HG02588 (cell line): ENCODE results near the gene GAS7.

Experiments used
- ATAC-seq: cut with Tn5 transposase; IDR thresholded peaks from one replicate; pipeline ENCODE4 v1.9.1; 2021; ENCODE audit warnings: mild to moderate bottlenecking, moderate library complexity; ENCODE audit not compliant: unreplicated experiment

GAS7 gene

DNA sequence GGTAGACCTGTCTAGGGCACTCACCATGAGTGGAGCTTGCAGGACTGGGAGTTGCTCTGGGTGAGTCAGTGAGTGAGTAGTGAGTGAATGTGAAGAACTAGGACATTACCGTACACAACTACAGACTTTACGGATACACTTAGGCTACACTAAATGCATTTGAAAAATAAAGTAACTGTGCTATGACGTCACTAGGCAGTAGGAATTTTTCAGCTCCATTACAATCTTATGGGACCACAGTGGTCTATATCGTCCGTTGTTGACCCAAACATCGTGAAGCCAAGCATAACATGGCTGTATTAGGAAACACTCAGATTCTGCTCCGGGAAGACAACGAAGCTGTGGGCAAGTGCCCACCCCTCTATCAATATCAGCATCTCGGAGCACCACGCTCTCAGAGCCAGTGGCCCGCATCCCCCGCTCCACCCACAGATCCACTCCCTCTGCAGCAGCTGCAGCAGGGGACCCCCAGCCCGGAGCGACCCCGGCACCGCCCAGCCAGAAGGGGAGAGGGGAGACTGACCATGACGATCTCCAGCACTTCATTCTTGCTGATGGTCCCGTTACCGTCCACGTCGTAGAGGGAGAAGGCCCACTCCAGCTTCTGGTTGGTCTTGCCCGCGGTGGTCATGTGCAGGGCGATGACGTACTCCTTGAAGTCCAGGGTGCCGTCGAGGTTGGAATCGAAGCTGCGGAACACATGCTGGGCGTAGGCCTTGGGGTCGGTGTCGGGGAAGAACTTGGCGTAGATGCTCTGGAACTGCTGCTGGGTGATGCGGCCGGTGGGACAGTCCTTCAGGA is 293.9 kb downstream of the GAS7 start:
- no peak for ATAC-seq

DNA sequence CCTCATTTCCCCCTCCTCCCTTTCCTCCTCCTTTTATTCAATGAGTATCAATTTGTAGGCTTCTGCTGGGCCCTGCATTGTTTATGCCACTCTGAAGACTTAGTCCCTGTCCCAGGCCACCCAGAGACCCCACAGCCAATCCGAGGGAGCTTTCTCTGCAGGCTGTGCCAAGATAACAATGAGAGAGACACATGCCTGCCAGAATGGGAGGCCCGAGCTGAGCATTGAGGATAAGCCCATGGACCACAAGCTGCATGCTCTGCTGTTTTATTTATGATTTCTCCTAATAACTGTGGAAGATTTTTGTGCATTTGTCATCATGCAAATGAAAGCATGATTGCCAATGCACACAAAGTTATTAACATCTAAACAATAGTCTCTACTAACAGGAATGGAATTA is 296.3 kb downstream of the GAS7 start:
- ATAC-seq, result no peak

GRCh38 chr17:9900784-9901183 is 297.6 kb downstream of the GAS7 start:
- ATAC-seq, result no peak

DNA sequence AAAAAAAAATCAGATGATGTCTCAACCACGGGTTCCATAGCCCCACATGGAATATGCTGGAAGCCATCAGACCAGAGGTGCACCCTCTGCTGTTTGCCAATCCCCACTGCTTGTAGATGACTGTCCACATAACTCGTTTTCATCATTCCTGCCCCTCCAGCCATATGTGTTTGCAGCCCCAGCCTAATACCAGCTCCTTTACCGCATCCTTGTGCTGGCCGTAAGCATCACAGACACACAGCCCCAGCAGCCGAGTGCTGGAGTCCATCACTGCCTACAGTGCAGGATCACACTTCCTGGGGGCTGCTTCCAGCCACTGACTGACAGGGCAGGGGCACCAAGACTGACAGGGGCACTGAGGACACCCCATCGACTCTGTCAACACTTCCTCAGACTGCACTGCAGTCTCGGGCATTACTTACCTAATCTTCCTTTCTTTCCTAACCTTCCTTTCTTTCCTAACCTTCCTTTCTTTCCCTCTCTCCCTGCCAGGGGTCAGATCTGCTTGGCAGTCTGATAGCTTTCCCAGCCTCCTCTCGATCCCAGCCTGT is 298.3 kb downstream of the GAS7 start:
- ATAC-seq, result no peak

DNA sequence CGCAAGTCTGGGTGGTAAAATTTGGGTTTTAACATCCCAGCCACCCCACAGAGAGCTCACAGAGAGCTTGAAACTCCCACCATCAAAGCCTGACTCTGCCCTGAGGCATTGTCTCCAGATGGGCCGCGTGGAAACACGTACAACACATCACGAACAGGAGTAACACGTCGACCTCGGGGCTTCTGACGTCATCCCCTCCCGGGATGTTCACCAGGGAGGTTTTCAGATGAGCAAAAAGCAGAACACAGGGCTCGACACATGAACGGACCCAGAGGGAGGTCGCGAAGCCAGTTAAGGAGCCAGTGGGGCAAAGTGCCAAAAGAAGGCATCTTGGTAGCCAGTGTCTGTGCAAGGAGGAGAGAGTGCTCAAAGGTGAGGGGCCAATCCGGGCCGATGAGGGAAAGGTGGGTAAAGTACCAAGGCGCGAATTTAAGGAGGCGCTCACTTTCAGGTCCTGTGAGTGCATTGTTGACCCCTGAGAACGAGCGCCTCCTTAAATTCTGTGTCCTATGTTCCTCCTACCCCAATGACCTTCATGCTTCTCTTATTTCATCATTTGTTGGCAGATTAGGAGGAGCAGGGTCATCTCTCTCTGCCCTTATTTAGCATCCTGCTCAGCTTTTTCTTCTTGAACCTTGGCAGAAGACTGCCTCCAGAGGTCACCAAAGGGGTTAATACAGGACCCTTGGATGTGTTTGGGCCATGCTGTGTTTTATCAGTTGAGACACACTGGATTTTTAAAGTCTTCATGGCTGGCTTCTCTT is 298.9 kb downstream of the GAS7 start:
- no peak for ATAC-seq

DNA sequence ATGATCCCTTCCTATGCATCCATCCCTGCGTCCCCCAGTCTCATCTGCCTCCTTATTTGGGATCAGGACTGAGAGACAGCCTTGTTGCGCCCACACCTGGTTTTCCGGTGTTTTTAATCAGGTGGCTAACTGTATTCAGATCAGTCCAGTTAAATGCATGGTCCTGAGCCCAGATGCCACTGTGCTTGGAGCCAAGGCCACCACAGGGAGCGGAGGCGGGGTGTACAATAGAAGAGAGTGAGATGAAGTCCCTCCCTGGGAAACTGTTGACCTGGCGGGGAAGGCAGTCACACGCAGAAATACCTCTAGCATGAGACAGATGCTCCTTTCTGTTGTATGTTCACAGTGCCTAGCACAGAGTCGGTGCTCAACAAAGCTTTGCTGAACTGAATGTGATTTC is 299.6 kb downstream of the GAS7 start:
- no peak for ATAC-seq

GRCh38 chr17:9897372-9897968 is 300.9 kb downstream of the GAS7 start:
- ATAC-seq, result no peak

DNA sequence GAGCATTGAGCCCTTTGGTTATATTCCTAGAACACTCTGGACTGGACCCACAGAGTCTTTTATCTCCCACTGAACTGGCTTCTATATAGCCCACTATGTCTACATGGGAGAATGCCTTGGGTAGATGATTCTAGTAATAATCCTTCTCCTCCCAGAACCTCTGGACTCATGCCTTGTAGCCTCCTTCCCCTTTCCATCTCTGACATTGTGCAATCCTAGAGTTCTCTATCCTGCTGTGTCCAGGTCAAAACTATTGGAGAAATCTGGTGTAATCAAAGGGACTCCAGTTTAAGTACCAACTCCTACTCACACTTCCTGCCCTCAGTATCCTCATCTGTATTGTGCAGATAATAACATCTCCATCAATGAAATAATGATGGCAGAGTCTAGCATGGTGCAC is 302.5 kb downstream of the GAS7 start:
- no peak for ATAC-seq

DNA sequence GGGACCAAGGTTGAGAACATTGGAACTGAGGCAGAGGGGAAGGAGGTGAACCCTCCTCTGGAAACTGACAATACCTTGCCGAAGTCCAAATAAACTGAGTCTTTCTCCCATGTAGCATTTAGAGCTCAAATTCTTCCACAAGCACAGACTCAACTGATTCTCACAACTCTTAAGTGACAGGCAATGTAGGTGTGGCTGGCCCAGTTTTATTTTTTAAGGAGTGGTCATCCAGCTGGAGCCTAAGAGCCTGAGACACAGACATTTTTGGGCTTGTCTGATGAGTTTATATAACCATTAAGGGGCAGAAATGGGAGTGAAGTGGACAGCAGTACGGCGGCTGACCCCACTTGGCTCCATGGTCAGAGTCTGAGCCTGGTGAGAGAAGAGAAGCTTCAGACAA is 304.2 kb downstream of the GAS7 start:
- no peak for ATAC-seq

DNA sequence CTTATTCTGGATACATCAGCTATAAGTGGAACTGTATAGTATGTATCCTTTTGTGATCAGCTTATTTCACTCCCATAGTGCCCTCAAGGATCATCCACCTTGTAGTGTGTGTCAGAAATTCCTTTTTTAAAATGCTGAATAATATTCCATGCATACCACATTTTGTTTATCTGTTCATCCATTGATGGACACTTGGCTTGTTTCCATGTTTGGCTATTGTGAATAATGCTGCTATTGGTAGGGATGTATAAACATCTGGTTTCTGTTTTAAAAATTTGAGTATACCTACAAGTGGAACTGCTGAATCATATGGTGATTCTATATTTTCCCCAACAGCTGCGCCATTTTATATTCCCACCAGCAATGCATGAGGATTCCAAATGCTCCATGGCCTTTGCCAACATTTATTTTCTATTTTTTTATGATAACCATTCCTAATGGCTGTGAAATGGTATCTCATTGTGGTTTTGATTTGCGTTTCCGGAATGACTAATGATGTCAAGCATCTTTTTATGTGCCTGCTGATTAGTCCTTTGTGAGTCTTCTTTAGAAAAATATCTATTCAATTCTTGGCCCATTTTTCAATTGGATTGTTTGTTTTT is 304.9 kb downstream of the GAS7 start:
- ATAC-seq, result no peak

DNA sequence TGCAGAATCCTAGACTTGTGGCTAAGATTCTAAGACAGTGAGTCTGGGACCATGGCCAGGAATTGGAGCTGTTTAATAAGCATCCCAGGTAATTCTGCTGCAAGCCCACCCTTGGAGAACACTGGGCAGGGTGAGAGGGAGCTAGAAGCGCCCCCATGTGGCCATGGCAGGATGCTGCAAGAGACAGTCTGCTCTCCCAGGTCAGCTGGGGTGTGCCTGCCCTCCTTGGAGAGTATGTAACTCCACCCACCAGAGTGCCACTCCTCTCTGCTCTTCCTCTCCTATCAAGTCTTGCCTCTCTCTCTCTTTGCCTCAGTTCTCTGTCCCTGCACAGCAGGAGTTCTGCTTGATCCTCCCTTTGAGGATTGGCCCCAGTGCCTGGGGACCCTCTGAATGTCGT is 308.3 kb downstream of the GAS7 start:
- ATAC-seq, result no peak

DNA sequence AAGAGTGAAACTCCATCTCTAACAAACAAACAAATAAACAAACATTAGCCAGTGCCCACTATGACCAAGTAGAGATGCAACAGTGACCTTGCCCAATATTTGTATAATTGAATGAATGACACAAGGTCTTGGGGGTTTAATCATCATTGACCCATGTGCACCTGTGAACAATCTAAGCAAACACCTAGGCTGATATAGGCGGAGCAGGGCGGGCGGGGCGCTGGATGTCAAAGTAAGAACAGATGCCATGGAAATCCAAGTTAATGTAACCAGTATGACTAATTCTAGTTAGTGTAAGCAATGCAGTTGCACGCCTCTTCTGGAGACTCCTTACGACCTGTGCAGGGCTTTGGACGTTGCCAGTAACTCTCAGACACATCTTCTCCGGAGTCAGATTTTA is 310.9 kb downstream of the GAS7 start:
- no peak for ATAC-seq

DNA sequence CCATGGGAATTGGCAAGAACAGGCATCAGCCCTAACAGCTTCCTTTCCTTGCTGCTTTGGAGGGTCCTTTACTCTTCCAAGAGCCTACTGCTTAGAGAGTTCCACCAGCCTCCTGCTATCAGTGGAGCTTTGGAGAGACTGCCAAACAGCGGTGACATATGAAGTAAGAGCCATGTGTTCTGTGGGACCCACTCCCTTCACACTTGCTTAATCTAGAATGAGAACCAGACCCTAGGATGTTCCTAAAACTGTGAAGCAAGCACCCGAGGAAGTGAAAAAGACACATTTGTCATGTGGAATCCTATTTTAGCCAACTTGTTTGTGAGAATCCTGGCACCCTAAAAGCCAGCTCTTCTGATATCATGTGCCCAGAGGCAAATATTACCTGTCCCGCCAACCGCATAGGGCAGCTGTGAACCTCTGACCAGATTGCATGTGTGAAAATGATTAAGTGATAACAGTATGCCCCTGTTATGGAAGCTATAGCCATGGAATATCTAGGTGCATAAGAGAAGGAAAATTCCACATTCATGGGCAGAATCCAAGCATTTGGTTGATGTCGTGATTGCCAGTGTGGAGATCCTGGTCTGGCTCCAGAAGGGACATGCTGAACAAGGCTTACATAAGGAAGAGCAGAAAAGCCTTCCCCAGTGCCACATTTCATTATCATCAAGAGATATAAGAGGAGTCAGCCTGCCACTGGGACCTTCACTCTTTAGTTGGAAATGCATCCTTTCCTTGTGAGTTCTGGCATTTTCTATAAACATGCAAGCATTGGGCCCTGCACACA is 312.1 kb downstream of the GAS7 start:
- ATAC-seq, result no peak

DNA sequence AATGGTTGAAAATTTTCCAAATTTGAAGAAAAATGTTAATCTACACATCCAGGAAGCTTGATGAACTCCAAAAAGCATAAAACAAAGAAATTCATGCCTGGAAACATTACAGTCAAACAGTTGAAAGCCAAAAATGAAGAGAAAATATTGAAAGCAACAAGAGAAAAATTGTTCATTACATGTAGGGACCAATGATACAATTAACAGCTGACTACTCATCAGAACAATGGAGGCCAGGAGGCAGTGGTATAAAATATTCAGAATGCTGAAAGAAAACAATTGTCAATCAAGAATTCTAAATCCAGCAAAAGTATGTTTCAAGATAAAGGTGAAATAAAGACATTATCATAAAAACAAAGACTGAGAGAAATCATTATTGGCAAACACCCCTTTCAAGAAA is 315.0 kb downstream of the GAS7 start:
- ATAC-seq, result no peak

DNA sequence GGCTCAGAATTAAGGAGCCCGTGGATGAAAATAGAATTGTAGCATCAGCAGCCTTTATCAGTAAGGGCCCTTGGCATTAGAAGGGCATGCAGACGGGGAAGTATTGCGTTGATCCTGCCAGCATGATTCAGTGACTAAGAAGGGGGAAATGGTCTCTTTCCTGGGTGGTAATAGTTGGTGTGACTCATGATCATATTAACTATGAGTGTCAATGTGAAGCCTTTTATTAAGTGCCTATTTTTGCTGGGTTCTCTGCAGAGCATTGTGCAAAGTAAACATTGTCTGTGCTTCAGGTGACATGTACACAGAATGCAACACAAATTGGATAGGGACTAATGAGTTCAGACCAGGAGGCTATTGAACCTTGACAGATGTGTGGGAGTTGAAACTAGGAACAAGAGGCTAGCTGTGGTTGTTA is 317.8 kb downstream of the GAS7 start:
- no peak for ATAC-seq

DNA sequence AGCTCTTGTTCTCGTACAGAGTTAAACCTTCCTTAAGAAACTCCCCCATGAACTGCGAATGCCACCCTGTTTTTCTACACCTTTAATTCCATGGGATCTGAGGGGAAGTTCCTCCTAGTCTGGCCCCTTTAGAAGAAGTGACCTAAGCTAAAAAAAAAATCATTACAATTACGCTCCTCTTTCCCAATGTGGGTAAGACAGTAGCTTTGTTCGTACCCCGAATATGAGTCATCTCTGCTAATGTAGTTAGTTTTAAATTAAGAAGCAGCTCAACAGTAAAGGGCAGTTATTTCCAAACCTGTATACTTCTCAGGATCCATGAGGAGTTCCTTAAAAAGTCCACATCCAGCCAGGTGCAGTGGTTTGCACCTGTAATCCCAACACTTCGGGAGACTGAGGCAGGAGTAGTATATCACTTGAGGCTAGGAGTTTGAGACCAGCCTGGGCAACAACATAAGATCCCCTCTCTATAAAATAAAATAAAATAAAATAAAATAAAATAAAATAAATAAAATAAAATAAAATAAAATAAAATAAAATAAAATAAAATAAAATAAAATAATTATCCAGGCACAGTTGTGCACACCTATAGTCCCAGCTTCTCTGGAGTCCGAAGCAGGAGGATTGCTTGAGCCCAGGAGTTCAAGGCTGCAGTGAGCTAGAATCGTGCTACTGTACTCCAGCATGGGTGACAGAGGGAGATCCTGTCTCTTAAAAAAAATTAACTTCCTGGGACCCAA is 319.4 kb downstream of the GAS7 start:
- ATAC-seq, result no peak

- ATAC-seq, result no peak
Observed at GRCh38 chr17:9878356-9878755, 320.1 kb downstream of the GAS7 start.

- ATAC-seq, result no peak
Observed at GRCh38 chr17:9875441-9875840, 323.0 kb downstream of the GAS7 start.

GRCh38 chr17:9874722-9875121 is 323.7 kb downstream of the GAS7 start:
- ATAC-seq, result no peak

- ATAC-seq, result no peak
Observed at GRCh38 chr17:9872852-9873251, 325.6 kb downstream of the GAS7 start.
